SW480 (cell line): ENCODE measurements around the gene PROSER2.
"Not testable (repeated sequence)": the region's sequence is repeated elsewhere in the genome, so short reads cannot be mapped to it uniquely, and the experiment has no call there.

ENCODE experiments used
- DNase-seq: peaks from one replicate; pipeline ENCODE4 v3.0.0-alpha.2; 2016; ENCODE audit warnings: low spot score

Gene PROSER2

DNA sequence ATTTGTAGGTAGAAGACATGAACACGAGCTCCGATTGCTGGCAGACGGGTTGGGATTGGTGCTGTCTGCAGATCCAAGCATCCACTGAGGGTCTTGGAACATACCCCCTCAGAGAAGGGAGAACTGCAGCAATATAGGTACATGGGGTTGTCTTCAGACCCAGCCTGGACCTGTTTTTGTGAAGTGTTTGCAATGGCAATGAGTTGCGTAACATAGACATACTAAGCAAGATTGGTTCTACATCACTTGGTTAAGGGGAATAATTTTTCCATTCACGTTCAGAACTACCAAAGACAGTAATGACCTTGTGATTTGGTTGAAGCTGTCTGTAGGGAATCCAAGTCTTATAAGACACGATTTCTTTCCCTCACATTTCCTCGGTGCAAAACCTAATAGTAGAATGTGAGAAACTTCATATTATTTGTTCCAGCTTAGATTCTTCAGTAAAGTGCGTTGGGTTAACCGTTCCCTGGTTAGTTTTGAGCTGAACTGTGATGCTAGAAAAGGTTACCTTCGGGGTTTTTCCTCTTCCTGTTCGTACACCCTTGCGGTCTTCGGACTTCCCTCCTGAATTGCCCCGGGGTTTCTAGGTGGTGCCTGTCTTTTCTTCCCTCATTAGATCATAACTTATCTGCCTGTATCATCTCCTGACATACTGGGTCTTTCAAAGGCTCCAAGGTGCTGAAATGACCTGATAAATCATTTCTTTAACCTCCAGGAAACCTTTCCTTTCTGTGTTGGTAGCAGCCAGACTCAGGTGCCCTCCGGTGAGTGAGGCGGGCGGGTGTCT lies 14.4 kb downstream of the PROSER2 start:
- DNase-seq: no peak

DNA sequence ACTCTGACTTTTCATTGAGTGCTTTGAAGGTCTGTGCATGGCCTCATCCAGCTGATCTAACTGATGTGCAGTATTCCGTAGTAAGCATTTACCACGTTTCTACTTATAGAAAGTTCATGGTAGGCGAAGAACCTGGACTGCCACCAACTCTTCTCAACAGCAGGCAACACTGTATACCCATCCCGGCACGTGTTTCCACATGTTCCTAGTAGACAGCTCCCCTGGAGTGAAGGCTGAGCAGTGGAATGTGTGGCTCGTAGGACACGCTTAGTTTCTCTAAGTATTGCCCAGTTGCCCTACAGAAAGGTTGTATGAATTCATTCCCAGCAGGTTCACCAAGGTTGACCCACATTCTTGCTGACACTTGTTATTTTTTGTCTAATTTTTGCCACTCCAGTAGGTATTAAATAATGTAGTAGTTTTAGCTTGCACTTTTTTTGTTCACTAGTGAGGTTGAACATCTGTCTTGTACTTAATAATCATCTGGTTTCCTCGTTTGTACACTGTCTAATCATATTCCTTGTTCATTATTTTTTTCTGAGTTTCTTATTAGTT lies 15.2 kb downstream of the PROSER2 start:
- DNase-seq: no peak

DNA sequence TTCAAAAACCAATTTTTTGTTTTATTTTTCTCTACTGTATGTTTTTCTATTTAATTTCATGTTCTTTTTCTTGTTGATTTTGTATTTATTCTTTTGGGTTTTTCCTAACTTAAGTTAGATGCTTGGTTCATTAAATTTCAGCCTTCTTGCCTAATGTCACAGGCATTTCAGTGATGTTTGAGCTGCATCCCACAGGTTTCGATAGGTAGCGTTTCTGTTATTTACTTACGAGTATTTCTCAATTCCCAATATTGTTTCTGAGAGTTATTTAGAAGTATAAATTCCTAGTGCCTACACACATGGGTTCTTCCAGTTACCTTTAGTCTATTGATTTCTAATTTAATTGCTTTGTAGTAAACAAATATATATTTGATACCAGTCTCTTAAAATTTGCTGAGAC lies 18.2 kb downstream of the PROSER2 start:
- no peak for DNase-seq

DNA sequence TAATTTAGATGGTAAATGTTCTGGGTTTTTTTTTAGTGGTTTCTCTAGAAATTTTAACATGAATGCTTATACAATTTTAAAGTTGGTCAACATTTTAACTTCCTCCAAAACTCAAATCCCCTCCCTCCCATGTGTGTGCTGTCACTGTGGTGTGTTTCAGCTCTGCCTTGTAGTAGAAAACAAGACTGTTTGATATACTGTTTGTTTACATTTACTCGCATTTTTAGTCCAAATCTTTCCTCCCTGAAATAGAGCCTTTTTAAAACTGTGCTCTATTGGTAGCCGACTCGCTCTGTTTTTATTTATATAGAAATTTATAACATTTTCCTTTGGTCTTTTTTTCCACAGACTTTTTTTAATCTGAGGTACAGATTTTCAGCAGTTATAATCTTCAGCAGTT lies 19.3 kb downstream of the PROSER2 start:
- DNase-seq: no peak

DNA sequence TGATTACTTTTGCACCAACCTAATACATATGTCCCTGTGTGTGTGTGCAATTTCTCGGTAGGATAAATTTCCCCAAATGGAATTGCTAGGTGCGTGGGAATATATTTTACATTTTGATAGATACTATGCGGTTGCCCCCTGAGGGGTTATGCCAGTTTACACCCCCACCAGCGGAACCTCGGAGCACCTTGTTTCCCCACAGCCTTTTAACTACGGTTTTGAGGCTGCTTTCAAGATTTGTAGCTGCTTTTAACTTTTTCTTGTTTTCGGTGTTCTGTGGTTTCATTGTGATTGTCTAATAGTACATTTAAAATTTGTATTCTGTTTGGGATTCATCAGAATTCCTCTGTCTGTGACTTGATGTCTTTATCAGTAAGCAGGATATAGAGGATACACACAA lies 22.0 kb downstream of the PROSER2 start:
- no peak for DNase-seq

DNA sequence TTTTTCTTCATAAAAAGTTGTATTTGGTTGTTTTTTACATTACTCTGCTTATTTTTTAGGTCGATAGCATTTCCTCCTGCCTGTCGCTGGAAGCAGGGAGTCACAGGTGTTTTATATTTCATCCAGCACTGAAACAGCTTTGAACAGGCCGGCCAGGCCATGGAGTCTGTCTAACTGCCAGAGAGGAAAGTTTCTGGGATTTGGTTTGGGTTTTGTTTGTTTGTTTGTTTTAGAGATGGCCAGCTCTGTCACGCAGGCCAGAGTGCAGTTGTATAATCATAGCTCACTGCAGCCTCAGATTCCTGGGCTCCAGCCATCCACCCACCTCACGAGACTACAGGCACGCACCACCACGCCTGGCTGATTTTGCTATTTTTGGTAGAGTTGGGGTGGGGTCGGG lies 23.4 kb downstream of the PROSER2 start:
- peak; percentile 32 for DNase-seq

DNA sequence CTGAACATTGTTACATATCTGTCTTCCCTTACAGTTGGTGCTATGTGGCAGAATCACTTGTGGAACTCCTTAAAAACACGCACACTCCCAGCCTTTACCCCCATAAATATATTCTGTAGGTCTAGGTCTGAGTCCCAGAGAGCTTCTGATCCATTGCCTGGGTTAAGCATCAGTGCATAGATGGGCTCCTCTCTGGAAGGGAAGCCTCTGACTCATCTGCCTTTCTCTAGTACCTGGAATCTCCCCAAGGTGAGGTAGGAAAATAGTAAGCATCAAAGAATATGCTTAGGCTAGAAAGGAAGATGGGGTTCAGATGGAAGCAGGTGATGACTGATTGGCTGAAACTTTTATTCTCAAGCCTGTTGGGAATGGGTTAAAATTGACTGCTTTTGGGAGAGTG lies 26.1 kb downstream of the PROSER2 start:
- peak; percentile 7 for DNase-seq

DNA sequence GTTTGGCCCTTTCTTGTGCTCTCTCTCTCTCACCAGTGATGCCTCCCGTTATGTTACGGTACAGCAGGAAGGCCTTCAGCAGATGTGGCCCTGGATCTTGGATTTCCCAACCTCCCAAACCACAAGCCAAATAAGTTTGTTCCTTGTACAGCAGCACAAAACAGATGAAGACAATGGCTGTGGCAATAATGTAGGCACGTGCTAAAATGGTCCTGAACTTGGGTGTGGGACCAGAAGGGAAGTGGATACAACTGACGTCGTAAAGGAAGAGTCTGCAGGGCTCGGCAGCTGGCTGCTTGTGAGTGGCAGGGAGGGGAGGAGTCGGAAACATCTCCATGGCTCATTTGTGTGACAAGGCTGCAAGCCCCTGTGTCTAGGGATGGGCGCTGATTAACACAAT lies 26.8 kb downstream of the PROSER2 start:
- DNase-seq: no peak

DNA sequence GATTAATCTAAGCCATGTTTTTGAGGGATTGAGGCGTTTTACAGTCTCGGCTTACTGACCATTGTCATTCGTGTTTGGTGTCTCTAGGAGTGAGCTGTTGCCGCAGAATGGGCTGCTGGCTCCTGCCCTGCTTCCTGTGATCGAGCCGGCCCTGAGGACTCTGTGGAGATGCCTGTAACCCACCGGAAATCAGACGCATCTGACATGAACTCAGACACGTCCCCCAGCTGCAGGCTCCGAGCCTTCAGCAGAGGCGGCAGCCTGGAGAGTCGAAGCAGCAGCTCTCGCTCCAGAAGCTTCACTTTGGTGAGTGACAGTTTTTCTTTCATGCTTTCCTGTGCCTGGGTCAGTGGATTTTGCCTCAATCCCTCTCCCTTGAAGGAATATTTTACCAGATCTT lies 28.8 kb downstream of the PROSER2 start:
- DNase-seq: no peak

DNA sequence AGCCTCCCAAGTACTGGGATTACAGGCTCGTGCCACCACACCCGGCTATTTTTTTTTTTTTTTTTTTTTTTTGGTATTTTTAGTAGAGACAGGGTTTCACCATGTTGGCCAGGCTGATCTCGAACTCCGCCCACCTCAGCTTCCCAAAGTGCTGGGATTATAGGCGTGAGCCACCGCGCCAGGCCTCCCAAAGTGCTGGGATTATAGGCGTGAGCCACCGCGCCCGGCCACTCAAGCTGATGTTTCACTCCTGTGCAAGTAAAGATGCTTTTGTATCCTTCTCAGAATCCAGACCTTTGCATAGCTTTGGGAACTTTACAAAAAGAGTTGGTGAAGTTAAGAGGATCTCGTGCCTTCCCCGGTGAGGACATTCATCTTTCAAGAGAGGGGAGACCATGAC lies 29.5 kb downstream of the PROSER2 start:
- DNase-seq: not testable (repeated sequence)

DNA sequence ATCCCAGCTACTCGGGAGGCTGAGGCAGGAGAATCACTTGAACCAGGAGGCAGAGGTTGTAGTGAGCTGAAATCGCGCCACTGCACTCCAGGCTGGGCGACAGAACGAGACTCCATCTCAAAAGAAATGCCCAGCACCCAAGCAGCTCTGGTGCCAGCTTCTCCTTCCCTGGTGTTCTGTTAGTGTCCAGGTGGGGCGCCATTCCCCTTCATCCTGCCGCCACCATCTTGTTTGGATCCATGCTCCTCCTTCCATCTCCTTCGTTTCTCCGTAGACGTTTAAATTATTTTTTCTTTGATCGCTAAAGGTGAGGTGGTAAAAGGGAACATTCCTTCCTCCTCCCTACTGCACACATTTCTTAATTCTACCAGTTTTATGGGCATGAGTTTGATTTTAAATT lies 30.3 kb downstream of the PROSER2 start:
- no peak for DNase-seq

DNA sequence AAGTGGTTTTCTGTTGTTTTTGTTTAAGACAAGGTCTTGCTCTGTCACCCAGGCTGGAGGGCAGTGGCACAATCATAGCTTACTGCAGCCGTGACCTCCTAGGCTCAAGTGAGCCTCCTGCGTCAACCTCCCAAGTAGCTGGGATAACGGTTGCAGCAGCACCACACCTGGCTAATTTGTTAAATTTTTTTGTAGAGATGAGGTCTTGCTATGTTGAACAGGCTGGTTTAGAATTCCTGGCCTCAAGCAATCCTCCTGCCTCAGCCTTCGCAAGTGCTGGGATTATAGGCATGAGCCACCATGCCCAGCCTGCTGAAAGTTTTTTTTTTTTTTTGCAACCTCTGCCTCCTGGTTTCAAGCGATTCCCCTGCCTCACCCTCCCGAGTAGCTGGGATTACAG lies 31.1 kb downstream of the PROSER2 start:
- no peak for DNase-seq

DNA sequence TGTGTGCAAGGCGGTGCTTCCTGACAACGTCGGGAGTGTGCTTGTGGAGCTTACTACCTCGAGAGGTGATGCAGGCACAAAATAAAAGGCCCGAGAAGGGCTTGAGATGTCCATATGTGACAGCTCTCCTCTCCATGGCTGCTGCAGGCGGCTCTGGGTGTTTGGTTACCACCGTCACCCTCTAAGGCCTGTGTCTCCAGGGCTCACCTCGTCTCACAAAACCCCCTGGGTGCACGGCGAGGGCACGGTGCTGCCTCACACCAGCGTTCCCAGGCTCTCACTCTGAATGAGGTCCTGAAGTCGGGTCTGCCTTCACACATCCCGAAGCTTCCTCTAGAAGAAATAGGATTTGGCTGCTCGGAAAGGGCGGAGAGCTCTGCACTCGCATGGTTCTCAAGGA lies 32.9 kb downstream of the PROSER2 start:
- no peak for DNase-seq

DNA sequence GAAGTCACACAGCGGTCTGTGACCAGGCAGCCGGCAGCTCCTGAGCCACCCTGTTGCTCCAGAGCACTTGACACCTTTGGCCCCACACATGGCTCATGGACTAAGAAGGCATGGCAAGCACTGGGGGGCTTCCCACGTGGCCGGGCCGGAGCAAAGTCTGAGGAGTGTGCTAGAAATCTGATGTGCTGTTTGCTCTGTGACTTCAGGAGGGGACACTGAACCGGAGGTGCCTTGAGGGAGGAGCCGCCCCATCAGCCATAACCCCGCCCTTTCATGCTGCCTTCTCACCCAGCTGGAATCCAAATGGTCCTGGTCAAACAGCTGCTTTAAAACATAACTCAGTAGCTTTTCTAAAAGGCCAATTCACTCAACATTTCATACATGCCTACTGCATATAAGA lies 33.5 kb downstream of the PROSER2 start:
- no peak for DNase-seq

DNA sequence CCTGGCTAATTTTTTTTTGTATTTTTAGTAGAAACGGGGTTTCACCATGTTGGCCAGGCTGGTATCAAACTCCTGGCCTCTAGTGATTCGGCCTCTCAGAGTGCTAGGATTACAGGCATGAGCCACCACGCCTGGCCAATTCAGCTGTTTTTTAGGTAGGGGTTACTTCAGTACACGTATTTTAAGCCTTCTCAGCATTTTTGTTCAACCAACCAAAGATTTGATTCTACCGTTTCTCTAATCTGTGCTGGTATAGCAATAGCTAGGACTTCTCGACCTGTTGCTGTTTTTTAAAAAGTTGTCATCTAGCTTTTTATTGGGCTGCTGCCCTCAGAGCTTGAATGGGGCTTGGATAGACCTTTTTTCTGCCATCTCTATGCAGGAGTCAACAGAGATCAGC lies 34.9 kb downstream of the PROSER2 start:
- no peak for DNase-seq

DNA sequence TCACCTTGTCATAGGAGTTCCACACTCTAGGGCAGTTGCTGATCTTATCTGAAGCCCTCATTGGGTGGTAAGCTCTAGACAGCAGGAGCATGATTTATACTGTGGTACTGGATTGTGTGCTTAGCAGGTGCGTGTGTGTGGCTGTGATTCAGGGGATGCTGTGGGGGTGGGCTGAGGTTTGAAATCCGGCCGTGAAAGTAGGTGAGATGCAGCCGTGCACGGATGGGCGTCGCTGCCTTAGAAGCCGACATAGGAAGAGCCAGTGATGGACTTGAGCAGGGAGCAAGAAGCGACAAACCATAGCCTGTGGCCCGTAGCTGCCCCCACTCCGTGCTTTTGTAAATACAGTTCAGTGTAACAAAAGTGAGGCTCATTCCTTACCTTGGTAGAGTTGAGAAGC lies 38.2 kb downstream of the PROSER2 start:
- no peak for DNase-seq

DNA sequence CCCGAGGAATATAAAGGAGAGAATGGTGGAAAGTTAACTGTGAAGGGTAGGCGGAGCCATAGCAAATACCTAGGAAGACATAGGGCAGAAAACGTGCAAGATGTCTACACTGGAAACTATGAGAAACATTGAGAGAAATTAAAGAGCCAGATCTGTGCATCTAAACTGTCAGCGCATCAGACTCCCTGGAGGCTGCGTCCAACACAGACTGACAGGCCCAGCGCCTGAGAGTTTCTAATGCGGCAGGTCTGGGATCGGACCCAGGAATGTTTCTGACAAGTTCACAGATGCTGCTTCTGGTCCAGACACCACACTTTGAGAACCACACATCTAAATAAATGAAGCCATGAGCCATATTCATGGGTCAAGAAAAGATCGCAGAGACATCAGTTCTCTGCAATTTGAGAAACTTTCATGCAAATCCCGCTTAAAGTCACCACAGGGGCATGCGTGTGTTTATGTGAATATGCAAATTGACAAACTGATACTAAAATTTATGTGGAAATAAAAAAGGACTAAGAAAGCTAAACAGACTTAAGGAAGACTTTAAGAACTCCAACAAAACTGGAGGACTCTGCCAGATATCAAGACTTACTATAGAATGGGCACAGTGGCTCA lies 38.8 kb downstream of the PROSER2 start:
- no peak for DNase-seq

DNA sequence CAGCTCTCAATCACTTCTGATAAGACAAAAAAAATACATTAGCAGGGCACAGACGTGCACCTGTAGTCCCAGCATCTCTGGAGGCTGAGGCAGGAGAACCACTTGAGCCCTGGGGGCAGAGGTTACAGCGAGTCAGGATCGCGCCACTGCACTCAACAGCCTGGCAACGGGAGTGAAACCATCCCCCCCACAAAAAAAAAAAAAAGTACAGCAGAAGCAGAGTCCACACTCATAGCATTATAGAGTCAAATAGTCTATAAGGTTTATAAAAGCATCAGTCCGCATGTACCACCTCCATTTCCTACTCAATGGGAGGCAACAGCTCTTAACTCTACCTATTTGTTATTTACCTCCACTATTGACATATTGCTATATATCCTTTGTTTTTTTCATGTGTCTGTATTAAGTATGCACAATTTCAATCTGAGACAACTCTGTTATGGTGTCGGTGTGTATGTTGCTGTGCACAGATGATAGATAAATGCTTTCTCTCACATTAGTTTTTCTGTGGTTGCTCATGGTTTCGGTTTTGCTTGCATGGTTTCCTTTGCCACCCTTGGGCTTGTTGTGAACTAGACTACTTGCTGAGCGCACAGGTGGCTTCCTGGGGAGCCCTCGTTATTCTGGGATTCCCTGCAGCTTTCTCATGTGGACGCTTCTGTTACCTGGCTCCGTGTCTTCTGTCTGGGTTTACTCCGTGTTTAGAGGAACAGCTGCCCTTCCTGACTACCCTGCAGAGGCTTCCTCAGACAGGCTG lies 40.4 kb downstream of the PROSER2 start:
- no peak for DNase-seq

DNA sequence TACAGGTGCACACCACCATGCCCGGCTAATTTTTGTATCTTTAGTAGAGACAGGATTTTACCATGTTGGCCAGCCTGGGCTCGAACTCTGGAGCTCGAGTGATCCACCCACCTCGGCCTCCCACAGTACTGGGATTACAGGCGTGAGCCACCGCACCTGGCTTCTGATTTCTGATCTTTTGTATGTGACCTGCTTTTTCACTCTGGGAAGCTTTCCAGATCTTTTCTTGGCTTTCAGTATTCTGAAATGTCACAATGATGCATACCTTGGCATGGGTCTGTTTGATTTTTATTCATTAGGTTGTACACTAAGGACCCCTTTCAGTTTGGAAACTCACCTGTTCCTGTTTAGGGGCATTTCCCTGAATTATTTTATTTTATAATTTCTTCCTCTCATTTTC lies 41.6 kb downstream of the PROSER2 start:
- DNase-seq: no peak

DNA sequence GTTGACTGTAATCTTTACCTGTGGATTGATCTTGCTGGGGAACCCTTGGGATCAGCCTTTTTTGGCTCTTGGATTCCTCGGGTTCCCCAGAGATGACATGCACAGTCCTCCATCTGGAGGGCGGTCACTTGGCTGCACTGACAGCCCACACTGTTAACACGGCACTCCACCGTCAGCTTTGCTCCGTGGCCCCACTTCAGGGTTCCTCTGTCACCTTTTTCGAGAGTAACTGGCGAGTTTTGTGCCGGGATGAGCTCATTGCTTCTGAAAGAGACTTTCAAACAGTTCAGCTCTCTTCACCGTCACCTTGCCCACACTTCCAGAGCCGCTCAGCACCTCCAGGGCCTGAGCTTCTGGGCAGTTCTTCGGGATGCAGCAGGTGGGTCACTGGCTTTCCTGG lies 42.4 kb downstream of the PROSER2 start:
- DNase-seq: no peak

DNA sequence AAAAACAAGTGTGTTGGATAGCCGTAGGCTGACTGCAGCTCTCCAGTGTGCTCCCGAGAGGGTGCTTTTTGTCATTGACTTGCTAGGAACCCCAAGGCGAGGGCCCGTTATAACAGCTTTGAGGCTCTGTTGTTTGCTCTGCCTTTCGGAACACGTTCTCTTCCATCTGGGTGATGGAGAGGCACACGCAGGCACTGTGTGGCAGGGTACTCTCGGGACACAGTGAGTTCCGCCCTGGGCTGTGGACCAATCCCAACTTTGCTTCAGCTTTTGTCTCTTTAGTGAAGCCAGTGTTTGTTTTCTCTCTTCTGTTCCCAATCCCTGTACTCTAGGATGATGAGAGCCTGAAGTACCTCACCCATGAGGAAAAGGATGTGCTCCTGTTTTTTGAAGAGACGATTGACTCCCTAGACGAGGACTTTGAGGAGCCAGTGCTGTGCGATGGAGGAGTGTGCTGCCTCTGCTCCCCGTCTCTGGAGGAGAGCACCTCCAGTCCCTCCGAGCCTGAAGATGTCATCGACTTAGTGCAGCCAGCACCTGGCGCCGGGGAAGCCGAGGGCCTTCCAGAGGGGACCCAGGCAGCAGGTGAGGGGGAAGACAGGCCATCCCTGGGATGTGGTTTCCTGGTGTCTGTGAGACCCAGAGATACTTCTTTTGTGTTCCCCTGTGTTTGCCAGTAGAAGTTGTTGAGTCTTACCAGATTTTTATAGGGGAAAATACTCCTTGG lies 43.2 kb downstream of the PROSER2 start:
- DNase-seq: no peak

DNA sequence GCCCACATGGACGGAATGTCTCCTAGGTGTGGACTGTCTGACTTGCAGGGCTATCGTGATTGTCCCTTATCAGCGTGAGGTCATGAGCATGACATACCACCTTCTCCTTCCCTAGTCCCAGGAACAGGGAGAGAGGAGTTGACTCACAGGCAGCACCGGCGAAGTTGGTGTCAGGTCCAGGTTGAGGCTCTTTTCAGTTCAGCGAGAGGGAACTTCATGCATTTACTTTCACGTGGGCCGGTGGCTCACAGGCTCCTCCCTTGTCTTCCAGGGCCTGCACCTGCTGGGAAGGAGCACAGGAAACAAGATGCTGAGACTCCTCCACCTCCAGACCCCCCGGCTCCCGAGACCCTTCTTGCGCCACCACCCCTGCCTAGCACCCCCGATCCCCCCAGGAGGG lies 46.1 kb downstream of the PROSER2 start:
- DNase-seq: no peak
